Trophoblast cell (in vitro differentiated cells and primary cell): ENCODE data around the gene SLC24A4.

Experiments
- DNase-seq, 2 donors: peaks; one replicate each; pipeline ENCODE4 v3.0.0-alpha.2; 2016
- H2AFZ ChIP-seq: 2 replicates; pipeline ENCODE4 v1.6.1; 2013; ENCODE audit warnings: low read length, moderate library complexity, mild to moderate bottlenecking; ENCODE audit not compliant: insufficient read depth, poor library complexity
- H2AK5ac ChIP-seq: 2 replicates; pipeline ENCODE4 v1.6.1; 2013; ENCODE audit warnings: mild to moderate bottlenecking, low read length
- H2BK120ac ChIP-seq: 2 replicates; pipeline ENCODE4 v1.6.1; 2013; ENCODE audit warnings: low read length, mild to moderate bottlenecking, moderate library complexity; ENCODE audit not compliant: insufficient read depth, poor library complexity
- H2BK12ac ChIP-seq: 2 replicates; pipeline ENCODE4 v1.6.1; 2013; ENCODE audit warnings: mild to moderate bottlenecking, low read length, moderate library complexity
- H2BK5ac ChIP-seq: 2 replicates; pipeline ENCODE4 v1.6.1; 2013; ENCODE audit warnings: low read length, low read depth, moderate library complexity, mild to moderate bottlenecking; ENCODE audit not compliant: poor library complexity
- H3K14ac ChIP-seq: 2 replicates; pipeline ENCODE4 v1.6.1; 2013; ENCODE audit warnings: mild to moderate bottlenecking, low read length
- H3K18ac ChIP-seq: 2 replicates; pipeline ENCODE4 v1.6.1; 2013; ENCODE audit warnings: mild to moderate bottlenecking, low read length
- H3K23ac ChIP-seq: 2 replicates; pipeline ENCODE4 v1.6.1; 2013; ENCODE audit warnings: low read length
- H3K27ac ChIP-seq: 2 replicates; pipeline ENCODE4 v1.5.1; 2013; ENCODE audit warnings: low read depth, mild to moderate bottlenecking, inconsistent platforms, low read length, moderate library complexity
- H3K27me3 ChIP-seq: 2 replicates; pipeline ENCODE4 v1.6.1; 2013; ENCODE audit warnings: inconsistent platforms, mild to moderate bottlenecking, low read length, moderate library complexity; ENCODE audit not compliant: insufficient read depth
- H3K36me3 ChIP-seq, 2 experiments: 1 replicate in 1 of 2; 2 replicates in 1 of 2; pipeline ENCODE4 v1.6.1; 2013; ENCODE audit warnings: low read length in 2 of 2, mild to moderate bottlenecking in 2 of 2, moderate library complexity in 1 of 2; ENCODE audit not compliant: insufficient read depth in 2 of 2, control insufficient read depth in 1 of 2
- H3K4ac ChIP-seq: 2 replicates; pipeline ENCODE4 v1.6.1; 2013; ENCODE audit warnings: low read depth, mild to moderate bottlenecking, low read length, moderate library complexity
- H3K4me1 ChIP-seq, 2 experiments: 1 replicate in 1 of 2; 2 replicates in 1 of 2; pipeline ENCODE4 v1.6.1; 2013; ENCODE audit warnings: low read length in 2 of 2, mild to moderate bottlenecking in 2 of 2, moderate library complexity in 1 of 2; ENCODE audit not compliant: insufficient read depth in 2 of 2, control insufficient read depth in 1 of 2
- H3K4me2 ChIP-seq: 2 replicates; pipeline ENCODE4 v1.6.1; 2013; ENCODE audit warnings: inconsistent platforms, mild to moderate bottlenecking, low read length, moderate library complexity
- H3K4me3 ChIP-seq: 2 replicates; pipeline ENCODE4 v1.5.1; 2013; ENCODE audit warnings: mild to moderate bottlenecking, low read depth, low read length, inconsistent platforms
- H3K79me1 ChIP-seq: one replicate; pipeline ENCODE4 v1.6.1; 2013; ENCODE audit warnings: low read length
- H3K79me2 ChIP-seq: 2 replicates; pipeline ENCODE4 v1.6.1; 2013; ENCODE audit warnings: low read length, mild to moderate bottlenecking; ENCODE audit not compliant: control insufficient read depth, insufficient read depth, poor library complexity
- H3K9ac ChIP-seq: 2 replicates; pipeline ENCODE4 v1.6.1; 2013; ENCODE audit warnings: mild to moderate bottlenecking, low read length
- H3K9me3 ChIP-seq: 2 replicates; pipeline ENCODE4 v1.6.1; 2013; ENCODE audit warnings: low read depth, mild to moderate bottlenecking, control low read depth, inconsistent platforms, low read length; ENCODE audit not compliant: insufficient read depth
- H4K12ac ChIP-seq: 2 replicates; pipeline ENCODE4 v1.6.1; 2013; ENCODE audit warnings: low read depth, mild to moderate bottlenecking, low read length, moderate library complexity
- H4K8ac ChIP-seq: 2 replicates; pipeline ENCODE4 v1.6.1; 2013; ENCODE audit warnings: low read depth, mild to moderate bottlenecking, low read length, moderate library complexity
- H4K91ac ChIP-seq: one replicate; pipeline ENCODE4 v1.6.1; 2013; ENCODE audit warnings: low read depth, mild to moderate bottlenecking, low read length, moderate library complexity
- WGBS: extraction: QIAGEN DNeasy Blood & Tissue Kit; methylation state at CpG from one replicate; pipeline ENCODE4 v1.1.7; 2013; ENCODE audit warnings: missing lambda C conversion rate; ENCODE audit not compliant: insufficient read length, insufficient coverage; ENCODE audit errors: extremely low coverage; 5-methylcytosine and 5-hydroxymethylcytosine counted together

SLC24A4 gene

GRCh38 chr14:92336363-92336762 is 13.4 kb downstream of the SLC24A4 start:
- no peak overlapping the region for H3K27ac ChIP-seq
- no peak overlapping the region for H3K4ac ChIP-seq
- no peaks in the 10 kb centered on the region for H3K9me3 ChIP-seq
- H4K8ac ChIP-seq = no peak overlapping the region
- no peaks in the 10 kb centered on the region for H3K36me3 ChIP-seq
- no peak overlapping the region for H2AK5ac ChIP-seq
- H2BK5ac ChIP-seq = no peak overlapping the region
- H3K4me1 ChIP-seq = no peaks in the 10 kb centered on the region
- no peaks in the 10 kb centered on the region for H3K79me1 ChIP-seq
- no peak overlapping the region for H3K23ac ChIP-seq
- H2BK12ac ChIP-seq = no peak overlapping the region
- H2BK120ac ChIP-seq = no peak overlapping the region
- H4K91ac ChIP-seq = no peak overlapping the region
- no peak overlapping the region for H3K9ac ChIP-seq
- no peak overlapping the region for H3K18ac ChIP-seq
- no peak overlapping the region for H3K4me3 ChIP-seq
- no peaks in the 10 kb centered on the region for H3K79me2 ChIP-seq
- H4K12ac ChIP-seq = no peak overlapping the region
- no peaks in the 10 kb centered on the region for H3K27me3 ChIP-seq
- no peak for DNase-seq
- H3K14ac ChIP-seq = no peak overlapping the region
- H2AFZ ChIP-seq = no peak overlapping the region
- H3K4me2 ChIP-seq = no peak overlapping the region
- WGBS = no CpG with 5 or more reads among the region's 6 CpGs

DNA sequence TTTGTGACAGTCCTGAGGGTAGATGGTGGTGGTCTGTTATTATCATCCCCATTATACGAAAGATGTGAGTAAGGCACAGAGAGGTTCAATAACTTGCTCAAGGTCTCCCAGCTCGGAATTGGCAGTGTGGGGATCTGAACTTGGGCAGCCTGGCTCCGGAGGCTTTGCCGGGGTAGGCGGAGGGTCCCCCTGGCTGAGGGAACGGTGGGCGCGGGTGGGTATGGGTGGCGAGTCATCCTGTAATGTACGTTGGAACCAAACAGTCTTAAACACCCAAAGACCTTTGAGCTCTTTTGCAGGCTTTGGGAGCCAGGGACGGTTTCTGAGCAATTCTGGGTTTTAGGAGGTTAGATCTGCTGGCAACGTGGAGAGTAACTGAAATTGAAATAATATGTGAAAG is 16.5 kb downstream of the SLC24A4 start:
- Histone ChIP-seq H3K27me3 (no peaks in the 10 kb centered on the region), H4K12ac (no peak overlapping the region), H3K9ac (no peak overlapping the region), H4K91ac (no peak overlapping the region), H3K14ac (no peak overlapping the region), H3K36me3 (no peaks in the 10 kb centered on the region), H3K4me3 (no peak overlapping the region), H3K79me2 (no peaks in the 10 kb centered on the region), H2BK5ac (no peak overlapping the region), H2AFZ (no peak overlapping the region), H3K27ac (no peak overlapping the region), H2BK12ac (no peak overlapping the region), H2AK5ac (no peak overlapping the region), H3K79me1 (no peaks in the 10 kb centered on the region), H3K18ac (no peak overlapping the region), H3K4ac (no peak overlapping the region), H3K4me2 (no peak overlapping the region), H4K8ac (no peak overlapping the region), H3K9me3 (no peaks in the 10 kb centered on the region), H2BK120ac (no peak overlapping the region), H3K4me1 (no peaks in the 10 kb centered on the region), H3K23ac (no peak overlapping the region)
- no peak for DNase-seq
- WGBS = no CpG with 5 or more reads among the region's 12 CpGs

DNA sequence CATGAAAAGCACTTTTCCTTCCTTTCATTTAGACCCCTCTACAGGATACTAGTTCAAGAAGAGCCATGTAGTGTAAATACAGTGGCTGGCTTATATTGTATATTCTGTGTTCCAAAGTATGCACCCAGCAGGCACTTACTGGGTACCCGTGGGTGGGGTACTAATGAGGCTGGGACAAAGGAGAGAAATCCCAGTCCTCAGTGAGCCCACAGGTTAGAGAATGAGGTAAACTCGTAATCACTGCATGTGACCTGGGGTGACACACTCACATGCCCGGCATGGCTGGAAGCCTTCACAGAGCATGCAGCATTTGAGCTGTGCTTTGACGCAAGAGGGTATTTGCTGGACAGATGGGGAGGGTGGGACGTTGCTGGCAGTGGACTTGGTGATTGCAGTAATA is 17.1 kb downstream of the SLC24A4 start:
- Histone ChIP-seq H3K4me3 (no peak overlapping the region), H3K23ac (no peak overlapping the region), H3K18ac (no peak overlapping the region)

DNA sequence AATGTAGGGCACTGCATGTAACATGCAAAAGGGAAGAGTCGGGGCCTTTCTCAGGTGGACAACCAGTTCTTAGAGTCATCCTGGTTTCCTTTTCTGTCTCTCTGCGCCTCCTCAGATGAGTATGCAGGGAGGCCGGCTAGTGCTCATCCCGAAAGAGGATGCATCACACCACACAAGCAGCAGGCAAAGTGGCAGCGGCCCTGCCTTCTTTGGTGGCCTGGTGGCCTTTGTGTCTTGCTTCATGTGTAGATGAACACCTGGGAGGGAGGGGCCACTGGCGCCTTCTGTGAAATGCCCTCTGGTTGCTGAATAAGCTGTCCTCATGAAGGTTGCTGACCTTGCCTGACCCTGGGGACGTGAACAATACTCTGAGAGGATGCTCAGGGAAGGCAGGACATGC is 18.0 kb downstream of the SLC24A4 start:
- no peaks in the 10 kb centered on the region for H3K4me1 ChIP-seq
- H2BK120ac ChIP-seq = no peak overlapping the region
- no peak overlapping the region for H4K91ac ChIP-seq
- H2AK5ac ChIP-seq = no peak overlapping the region
- H3K27me3 ChIP-seq = no peaks in the 10 kb centered on the region
- H3K14ac ChIP-seq = no peak overlapping the region
- H3K36me3 ChIP-seq = no peaks in the 10 kb centered on the region
- H3K18ac ChIP-seq = no peak overlapping the region
- H3K79me1 ChIP-seq = no peaks in the 10 kb centered on the region
- WGBS = no CpG with 5 or more reads among the region's 7 CpGs
- no peaks in the 10 kb centered on the region for H3K79me2 ChIP-seq
- H2BK5ac ChIP-seq = no peak overlapping the region
- H4K12ac ChIP-seq = no peak overlapping the region
- H3K4ac ChIP-seq = no peak overlapping the region
- DNase-seq = no peak
- H3K4me2 ChIP-seq = no peak overlapping the region
- no peak overlapping the region for H4K8ac ChIP-seq
- no peak overlapping the region for H3K23ac ChIP-seq
- no peak overlapping the region for H3K4me3 ChIP-seq
- H2AFZ ChIP-seq = no peak overlapping the region
- H3K9me3 ChIP-seq = no peaks in the 10 kb centered on the region
- no peak overlapping the region for H2BK12ac ChIP-seq
- H3K27ac ChIP-seq = no peak overlapping the region
- H3K9ac ChIP-seq = no peak overlapping the region

More for the DNA sequence above, 17.1 kb downstream of the SLC24A4 start:
- H3K27me3 ChIP-seq = no peaks in the 10 kb centered on the region
- WGBS = no CpG with 5 or more reads among the region's 5 CpGs
- H4K91ac ChIP-seq = no peak overlapping the region
- no peak overlapping the region for H2AFZ ChIP-seq
- no peak overlapping the region for H3K27ac ChIP-seq
- H2AK5ac ChIP-seq = no peak overlapping the region
- no peak overlapping the region for H4K8ac ChIP-seq
- no peaks in the 10 kb centered on the region for H3K79me1 ChIP-seq
- no peaks in the 10 kb centered on the region for H3K9me3 ChIP-seq
- H3K14ac ChIP-seq = no peak overlapping the region
- H3K36me3 ChIP-seq = no peaks in the 10 kb centered on the region
- H4K12ac ChIP-seq = no peak overlapping the region
- DNase-seq = no peak
- no peak overlapping the region for H3K9ac ChIP-seq
- H2BK12ac ChIP-seq = no peak overlapping the region
- no peaks in the 10 kb centered on the region for H3K79me2 ChIP-seq
- no peak overlapping the region for H3K4me2 ChIP-seq
- H2BK5ac ChIP-seq = no peak overlapping the region
- no peaks in the 10 kb centered on the region for H3K4me1 ChIP-seq
- no peak overlapping the region for H2BK120ac ChIP-seq
- no peak overlapping the region for H3K4ac ChIP-seq
